GM23248 (cell line): ENCODE measurements around the gene SIAH3. TPM values are rescaled to one million over a fixed set of nuclear protein-coding genes. Genes with fewer than 3 reads are reported as not detected.

Experiments used
- DNase-seq: peaks from one replicate; pipeline ENCODE4 v3.0.0-alpha.2; 2015
- H2AFZ ChIP-seq: fragments of 200-600 bp; sonication (generic); 2 replicates; pipeline ENCODE4 v1.6.1; 2016; ENCODE audit warnings: antibody characterized with exemption
- H3F3A ChIP-seq: fragments of 200-600 bp; sonication (generic); 2 replicates; pipeline ENCODE4 v1.6.1; 2016; ENCODE audit warnings: mild to moderate bottlenecking, antibody characterized with exemption, mixed run types; ENCODE audit not compliant: insufficient read depth
- H3K27ac ChIP-seq: fragments of 200-600 bp; sonication (generic); 2 replicates; pipeline ENCODE4 v1.5.1; 2016; ENCODE audit warnings: mild to moderate bottlenecking
- H3K27me3 ChIP-seq: fragments of 200-600 bp; sonication (generic); replicated peaks from 2 replicates; pipeline ENCODE4 v1.6.1; 2016; ENCODE audit warnings: mild to moderate bottlenecking; ENCODE audit not compliant: insufficient read depth
- H3K36me3 ChIP-seq: fragments of 200-600 bp; sonication (generic); 2 replicates; pipeline ENCODE4 v1.6.1; 2016; ENCODE audit warnings: low read depth, mild to moderate bottlenecking
- H3K4me1 ChIP-seq: fragments of 200-600 bp; sonication (generic); 2 replicates; pipeline ENCODE4 v1.6.1; 2016; ENCODE audit warnings: mild to moderate bottlenecking; ENCODE audit not compliant: insufficient read depth
- H3K4me2 ChIP-seq: fragments of 200-600 bp; sonication (generic); one replicate; pipeline ENCODE4 v1.6.1; 2016; ENCODE audit warnings: mild to moderate bottlenecking; ENCODE audit not compliant: unreplicated experiment
- H3K4me3 ChIP-seq: fragments of 200-600 bp; sonication (generic); 2 replicates; pipeline ENCODE4 v1.5.1; 2016; ENCODE audit warnings: mild to moderate bottlenecking
- H3K79me2 ChIP-seq: fragments of 200-600 bp; sonication (generic); 2 replicates; pipeline ENCODE4 v1.6.1; 2016; ENCODE audit warnings: mild to moderate bottlenecking; ENCODE audit not compliant: insufficient read depth
- H3K9ac ChIP-seq: fragments of 200-600 bp; sonication (generic); 2 replicates; pipeline ENCODE4 v1.6.1; 2016; ENCODE audit warnings: mild to moderate bottlenecking
- H3K9me2 ChIP-seq: fragments of 200-600 bp; sonication (generic); 2 replicates; pipeline ENCODE4 v1.6.1; 2016; ENCODE audit warnings: mixed run types, mild to moderate bottlenecking, moderate library complexity; ENCODE audit not compliant: insufficient read depth
- H3K9me3 ChIP-seq: fragments of 200-600 bp; sonication (generic); one replicate; pipeline ENCODE4 v1.6.1; 2017; ENCODE audit warnings: low read depth
- H4K20me1 ChIP-seq: fragments of 200-600 bp; sonication (generic); 2 replicates; pipeline ENCODE4 v1.6.0; 2016; ENCODE audit not compliant: insufficient read depth
- EZH2 ChIP-seq: fragments of 200-600 bp; sonication (generic); IDR thresholded peaks from 2 replicates; pipeline ENCODE4 v1.6.1; 2018; ENCODE audit warnings: antibody characterized with exemption, mild to moderate bottlenecking; ENCODE audit not compliant: insufficient read depth, poor library complexity, severe bottlenecking
- EZH2phosphoT487 ChIP-seq: fragments of 200-600 bp; sonication (generic); IDR thresholded peaks from 2 replicates; pipeline ENCODE4 v1.6.1; 2018; ENCODE audit warnings: antibody characterized with exemption, moderate library complexity, mild to moderate bottlenecking, low read depth; ENCODE audit not compliant: insufficient read depth
- WGBS, 2 experiments: methylation state at CpG; one replicate each; pipeline ENCODE4 v1.1.6; 2015 to 2017; ENCODE audit warnings: low lambda C conversion rate in 2 of 2, low coverage in 1 of 2; ENCODE audit errors: missing lambda C conversion rate in 2 of 2; 5-methylcytosine and 5-hydroxymethylcytosine counted together
- in situ Hi-C: fragments of 300-500 bp; cut with MboI; formaldehyde crosslinking; loops from 2 replicates; pipeline ENCODE4 v1.15.0; 2020
- polyA plus RNA-seq: library from polyadenylated mRNA; unstranded; fragments of >200 nt; fragmentation: Nextera tagmentation; extraction: Ambion mirVana; gene quantifications from 2 replicates; pipeline ENCODE4 v1.2.1, GENCODE V29; 2016
- total RNA-seq: library from RNA; depleted of rRNA; stranded (reverse); fragments of >200 nt; shearing (Covaris generic); gene quantifications from 2 replicates; pipeline ENCODE4 v1.2.3, GENCODE V29; 2014

Gene SIAH3
- total and polyA plus RNA-seq, 2 experiments from 2014 or later, result not detected

DNA sequence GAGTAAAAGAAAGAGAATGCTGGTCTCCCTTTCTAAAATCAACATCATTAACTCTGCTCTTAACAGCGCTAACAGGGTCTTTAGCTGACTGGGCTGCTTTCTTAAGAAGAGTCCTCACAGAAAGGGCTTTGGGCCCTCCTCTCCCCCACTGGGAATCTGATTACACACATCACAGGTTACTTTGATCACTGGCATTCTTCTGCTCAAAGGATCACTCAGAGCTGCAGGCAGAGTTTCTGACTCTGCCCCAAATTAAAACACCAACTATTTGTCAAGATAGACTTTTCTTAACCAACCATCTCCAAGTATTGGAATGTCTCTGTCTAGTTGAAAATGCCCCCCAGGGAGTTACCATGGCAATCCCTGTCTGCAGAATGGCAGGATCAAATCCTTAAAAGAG lies 31.1 kb upstream of the SIAH3 start:
- DNase-seq, result no peak
- Histone ChIP-seq H3K9ac (no peak overlapping the region), H2AFZ (no peak overlapping the region), H3K4me1 (no peaks in the 10 kb centered on the region), H3K79me2 (no peaks in the 10 kb centered on the region), H4K20me1 (no peaks in the 10 kb centered on the region), H3K9me2 (no peaks in the 10 kb centered on the region), H3K27me3 (peaks cover 31% of the 10 kb centered on the region), H3K9me3 (no peaks in the 10 kb centered on the region), H3K4me2 (no peak overlapping the region), H3K4me3 (no peak overlapping the region), H3K27ac (no peak overlapping the region), H3F3A (no peaks in the 10 kb centered on the region), H3K36me3 (no peaks in the 10 kb centered on the region)
- 90 to 100% methylated on average over 1 of the region's 1 CpG for WGBS, 2 experiments
- in situ Hi-C loops, result no loop called here
- TF ChIP-seq EZH2 (no peak), EZH2phosphoT487 (no peak)

DNA sequence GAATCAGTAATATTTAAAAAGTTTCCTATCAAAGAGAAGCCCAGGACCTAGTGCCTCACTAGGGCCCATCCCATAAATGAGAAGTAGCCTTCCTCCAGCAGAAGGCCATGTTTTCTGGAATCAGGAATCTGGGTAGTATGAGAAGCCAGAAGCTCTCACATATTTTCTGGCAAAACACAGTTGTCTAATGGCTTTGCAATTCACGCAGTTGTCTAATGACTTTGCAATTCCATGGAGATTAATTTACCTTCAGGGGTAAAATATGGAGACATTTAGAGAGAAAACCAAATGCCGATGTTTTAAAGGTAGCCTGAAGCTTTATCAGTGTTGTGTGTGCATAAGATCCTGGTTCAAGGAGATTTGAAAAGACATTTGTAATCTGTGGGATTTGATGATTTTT lies 29.8 kb upstream of the SIAH3 start:
- 63 to 67% methylated on average over 2 of the region's 2 CpGs for WGBS, 2 experiments
- no peaks in the 10 kb centered on the region for H3K4me1 ChIP-seq
- H3K9me2 ChIP-seq, result no peaks in the 10 kb centered on the region
- no peak for DNase-seq
- H3K27me3 ChIP-seq, result peaks cover 31% of the 10 kb centered on the region
- H3K27ac ChIP-seq, result no peak overlapping the region
- H4K20me1 ChIP-seq, result no peaks in the 10 kb centered on the region
- H3K4me2 ChIP-seq, result no peak overlapping the region
- H3K9me3 ChIP-seq, result no peaks in the 10 kb centered on the region
- no peak overlapping the region for H2AFZ ChIP-seq
- H3K36me3 ChIP-seq, result no peaks in the 10 kb centered on the region
- in situ Hi-C loops, result no loop called here
- no peak overlapping the region for H3K4me3 ChIP-seq
- no peak overlapping the region for H3K9ac ChIP-seq
- no peaks in the 10 kb centered on the region for H3K79me2 ChIP-seq
- TF ChIP-seq EZH2phosphoT487 (no peak), EZH2 (no peak)
- H3F3A ChIP-seq, result no peaks in the 10 kb centered on the region

DNA sequence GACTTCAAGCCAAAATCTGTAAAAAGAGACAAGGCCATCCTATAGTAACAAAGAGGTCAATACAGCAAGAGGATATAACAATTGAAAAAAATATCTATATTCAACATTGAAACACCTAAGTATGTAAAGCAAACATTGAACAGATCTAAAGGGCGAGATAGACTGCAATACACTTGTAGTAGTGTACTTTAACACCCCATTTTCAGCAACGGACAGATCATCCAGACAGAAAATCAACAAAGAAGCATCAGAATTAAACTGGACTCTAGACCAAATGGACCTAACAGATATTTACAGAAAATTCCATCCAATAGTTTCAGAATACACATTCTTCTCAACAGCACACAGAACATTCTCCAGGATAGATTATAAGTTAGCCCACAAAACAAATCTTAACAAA lies 28.7 kb upstream of the SIAH3 start:
- in situ Hi-C loops, result no loop called here
- DNase-seq, result no peak
- no peaks in the 10 kb centered on the region for H3K36me3 ChIP-seq
- 25 to 26% methylated on average over 2 of the region's 2 CpGs for WGBS, 2 experiments
- H3K4me1 ChIP-seq, result no peaks in the 10 kb centered on the region
- no peaks in the 10 kb centered on the region for H3K79me2 ChIP-seq
- H4K20me1 ChIP-seq, result no peaks in the 10 kb centered on the region
- no peaks in the 10 kb centered on the region for H3K9me2 ChIP-seq
- no peak overlapping the region for H3K9ac ChIP-seq
- peaks cover 31% of the 10 kb centered on the region for H3K27me3 ChIP-seq
- no peaks in the 10 kb centered on the region for H3F3A ChIP-seq
- H3K9me3 ChIP-seq, result no peaks in the 10 kb centered on the region
- no peak overlapping the region for H3K4me2 ChIP-seq
- no peak overlapping the region for H3K4me3 ChIP-seq
- H3K27ac ChIP-seq, result no peak overlapping the region
- H2AFZ ChIP-seq, result no peak overlapping the region
- TF ChIP-seq EZH2 (no peak), EZH2phosphoT487 (no peak)

DNA sequence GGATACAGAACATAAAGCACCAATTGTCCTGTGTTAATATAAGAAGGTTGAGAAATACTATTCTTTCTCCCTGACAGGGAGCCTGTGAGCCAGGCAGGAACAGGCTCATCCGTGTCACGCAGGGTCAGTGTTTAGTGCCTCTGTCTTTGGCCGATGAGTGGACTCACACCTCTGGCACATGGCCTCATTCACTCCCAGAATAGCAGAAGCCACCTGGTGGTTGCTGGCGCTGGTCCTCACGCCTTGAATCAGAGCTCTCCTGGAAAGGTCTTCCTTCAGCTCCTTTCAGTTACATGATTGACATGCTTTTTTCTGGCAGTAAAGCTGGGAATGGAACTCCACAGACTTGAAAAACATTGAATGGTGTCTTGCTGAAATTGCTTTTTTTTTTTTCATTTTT lies 28.1 kb upstream of the SIAH3 start:
- Histone ChIP-seq H3K4me3 (no peak overlapping the region), H3K9me3 (no peaks in the 10 kb centered on the region), H3K4me2 (no peak overlapping the region), H2AFZ (no peak overlapping the region), H4K20me1 (no peaks in the 10 kb centered on the region), H3K36me3 (no peaks in the 10 kb centered on the region), H3K27ac (no peak overlapping the region), H3K4me1 (no peaks in the 10 kb centered on the region), H3F3A (no peaks in the 10 kb centered on the region), H3K79me2 (no peaks in the 10 kb centered on the region), H3K9me2 (no peaks in the 10 kb centered on the region), H3K9ac (no peak overlapping the region), H3K27me3 (peaks cover 29% of the 10 kb centered on the region)
- 56 to 68% methylated on average over 5 of the region's 5 CpGs for WGBS, 2 experiments
- TF ChIP-seq EZH2 (no peak), EZH2phosphoT487 (no peak)
- in situ Hi-C loops, result no loop called here
- no peak for DNase-seq

DNA sequence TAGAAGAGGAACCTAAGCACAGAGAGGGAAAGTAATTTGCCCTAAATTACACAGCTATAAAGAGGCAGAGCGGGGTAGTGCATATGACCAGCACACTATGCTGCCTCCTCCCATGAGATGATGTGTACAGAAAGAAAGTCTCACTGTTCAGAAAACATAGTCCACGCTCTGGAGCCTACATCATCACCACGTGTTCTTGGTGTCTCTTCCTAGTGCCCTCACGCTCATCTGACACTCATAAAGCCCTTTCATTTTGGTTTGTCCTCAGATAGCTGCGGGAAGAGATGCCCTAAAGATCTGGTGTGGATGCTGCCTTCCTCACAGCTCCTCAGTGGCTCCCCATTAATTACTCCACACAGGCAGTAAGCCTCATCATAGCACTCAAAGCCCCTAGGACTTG lies 27.4 kb upstream of the SIAH3 start:
- Histone ChIP-seq H2AFZ (no peak overlapping the region), H3K4me2 (no peak overlapping the region), H3F3A (0 out of 2 replicates have a peak, but pooled peaks cover 2% of the 10 kb centered on the region), H3K27ac (no peak overlapping the region), H3K36me3 (no peaks in the 10 kb centered on the region), H3K79me2 (no peaks in the 10 kb centered on the region), H3K9me2 (no peaks in the 10 kb centered on the region), H4K20me1 (no peaks in the 10 kb centered on the region), H3K9me3 (no peaks in the 10 kb centered on the region), H3K27me3 (peaks cover 26% of the 10 kb centered on the region), H3K9ac (no peak overlapping the region), H3K4me1 (peaks cover 1% of the 10 kb centered on the region), H3K4me3 (no peak overlapping the region)
- TF ChIP-seq EZH2 (no peak), EZH2phosphoT487 (no peak)
- in situ Hi-C loops, result no loop called here
- 54 to 59% methylated on average over 5 of the region's 5 CpGs for WGBS, 2 experiments
- no peak for DNase-seq
